Suprapubic skin (tissue), 4 donors: ENCODE results near the gene RFX2. TPM values are rescaled to one million over a fixed set of nuclear protein-coding genes. Genes with fewer than 3 reads are reported as not detected.

Experiments
- DNase-seq, 2 donors: peaks; one replicate each; pipeline ENCODE4 v3.0.0-alpha.2; 2019; ENCODE audit warnings: low spot score in 2 of 2
- H3K27ac ChIP-seq: fragments of 200-600 bp; sonication (generic); one replicate; pipeline ENCODE4 v1.5.1; 2019
- H3K27me3 ChIP-seq: fragments of 200-600 bp; sonication (generic); one replicate; pipeline ENCODE4 v1.5.1; 2019
- H3K36me3 ChIP-seq: fragments of 200-600 bp; sonication (generic); one replicate; pipeline ENCODE4 v1.5.1; 2019
- H3K4me1 ChIP-seq: fragments of 200-600 bp; sonication (generic); one replicate; pipeline ENCODE4 v1.5.1; 2019
- H3K4me3 ChIP-seq: fragments of 200-600 bp; sonication (generic); one replicate; pipeline ENCODE4 v1.5.1; 2019; ENCODE audit warnings: mild to moderate bottlenecking
- H3K9me3 ChIP-seq: fragments of 200-600 bp; sonication (generic); one replicate; pipeline ENCODE4 v1.5.1; 2019
- CTCF ChIP-seq, 2 donors: fragments of 200-600 bp in 1 of 2; fragments of 450-650 bp in 1 of 2; sonication (generic) in 1 of 2; IDR thresholded peaks; one replicate each; pipeline ENCODE4 v1.5.1; 2016 to 2019; ENCODE audit warnings: antibody characterized with exemption in 2 of 2, mild to moderate bottlenecking in 1 of 2, moderate library complexity in 1 of 2
- EP300 ChIP-seq: sonication (generic); formaldehyde crosslinking; IDR thresholded peaks from one replicate; pipeline ENCODE4 v1.6.1; 2017; ENCODE audit warnings: antibody characterized with exemption
- POLR2A ChIP-seq, 2 donors: fragments of 450-650 bp; IDR thresholded peaks; one replicate each; pipeline ENCODE4 v1.6.1; 2017; ENCODE audit warnings: antibody characterized with exemption in 2 of 2, mild to moderate bottlenecking in 2 of 2, moderate library complexity in 2 of 2
- POLR2AphosphoS5 ChIP-seq, 3 donors: sonication (generic); formaldehyde crosslinking; IDR thresholded peaks; one replicate each; pipeline ENCODE4 v1.6.1; 2017; ENCODE audit warnings: antibody characterized with exemption in 3 of 3
- WGBS: methylation state at CpG from one replicate; pipeline ENCODE4 v1.1.5; 2018; 5-methylcytosine and 5-hydroxymethylcytosine counted together
- total RNA-seq, 4 donors: library from RNA; depleted of rRNA; stranded (reverse); fragments of >200 nt; gene quantifications; one replicate each; pipeline ENCODE4 v1.1.0, GENCODE V29; 2016

The RFX2 gene
- total RNA-seq, 4 donors from 2014 or later = 28.8 to 62.0 (median 43.5) TPM

- Histone ChIP-seq H3K9me3 (no peaks in the 10 kb centered on the region), H3K36me3 (no peaks in the 10 kb centered on the region), H3K4me1 (peaks cover 66% of the 10 kb centered on the region), H3K27ac (peak overlapping the region; percentile 69), H3K27me3 (no peaks in the 10 kb centered on the region), H3K4me3 (no peak overlapping the region)
- DNase-seq = peak in 1 of 2 donors; percentile 61
- WGBS = 62% methylated on average over 11 of the region's 11 CpGs
- TF ChIP-seq POLR2AphosphoS5 (IDR thresholded peaks at IDR 0.05) (peak in 1 of 3 donors; percentile 62), EP300 (no peak)
Observed at GRCh38 chr19:6070720-6071485, 39.4 kb downstream of the RFX2 start.

GRCh38 chr19:6070207-6070681 is 40.1 kb downstream of the RFX2 start:
- no peaks in the 10 kb centered on the region for H3K9me3 ChIP-seq
- 94% methylated on average over 3 of the region's 3 CpGs for WGBS
- H3K4me1 ChIP-seq = peaks cover 66% of the 10 kb centered on the region
- H3K27ac ChIP-seq = peak overlapping the region; percentile 69
- TF ChIP-seq EP300 = no peak
- TF ChIP-seq POLR2AphosphoS5 (IDR thresholded peaks at IDR 0.05) = no peak
- no peak overlapping the region for H3K4me3 ChIP-seq
- H3K36me3 ChIP-seq = no peaks in the 10 kb centered on the region
- no peaks in the 10 kb centered on the region for H3K27me3 ChIP-seq
- DNase-seq = peak in 1 of 2 donors; percentile 46

GRCh38 chr19:6069268-6069791 is 41.0 kb downstream of the RFX2 start:
- H3K27ac ChIP-seq = no peak overlapping the region
- peaks cover 66% of the 10 kb centered on the region for H3K4me1 ChIP-seq
- no peaks in the 10 kb centered on the region for H3K27me3 ChIP-seq
- TF ChIP-seq POLR2AphosphoS5 (IDR thresholded peaks at IDR 0.05) (no peak), EP300 (no peak), CTCF (IDR thresholded peaks at IDR 0.05) (no peak), POLR2A (IDR thresholded peaks at IDR 0.05) (no peak)
- no peak overlapping the region for H3K4me3 ChIP-seq
- no peaks in the 10 kb centered on the region for H3K9me3 ChIP-seq
- peak in 1 of 2 donors; percentile 40 for DNase-seq
- H3K36me3 ChIP-seq = no peaks in the 10 kb centered on the region

- peak in 1 of 2 donors; percentile 65 for DNase-seq
Observed at GRCh38 chr19:6068711-6069110, 41.6 kb downstream of the RFX2 start.

GRCh38 chr19:6067975-6068374 is 42.3 kb downstream of the RFX2 start:
- Histone ChIP-seq H3K9me3 (no peaks in the 10 kb centered on the region), H3K27me3 (no peaks in the 10 kb centered on the region), H3K27ac (peak overlapping the region; percentile 85), H3K4me3 (no peak overlapping the region), H3K4me1 (peaks cover 70% of the 10 kb centered on the region), H3K36me3 (no peaks in the 10 kb centered on the region)
- 81% methylated on average over 2 of the region's 2 CpGs for WGBS
- DNase-seq = peak; percentile 49 to 61
- no peak for TF ChIP-seq EP300
- TF ChIP-seq CTCF (IDR thresholded peaks at IDR 0.05) = no peak
- no peak for TF ChIP-seq POLR2A (IDR thresholded peaks at IDR 0.05)
- no peak for TF ChIP-seq POLR2AphosphoS5 (IDR thresholded peaks at IDR 0.05)

More at GRCh38 chr19:6068711-6069110, 41.6 kb downstream of the RFX2 start:
- H3K36me3 ChIP-seq = no peaks in the 10 kb centered on the region
- no peak overlapping the region for H3K4me3 ChIP-seq
- H3K9me3 ChIP-seq = no peaks in the 10 kb centered on the region
- 31% methylated on average over 2 of the region's 2 CpGs for WGBS
- no peak for TF ChIP-seq POLR2A (IDR thresholded peaks at IDR 0.05)
- TF ChIP-seq CTCF (IDR thresholded peaks at IDR 0.05) = no peak
- TF ChIP-seq POLR2AphosphoS5 (IDR thresholded peaks at IDR 0.05) = no peak
- no peak for TF ChIP-seq EP300
- peaks cover 69% of the 10 kb centered on the region for H3K4me1 ChIP-seq
- H3K27ac ChIP-seq = peak overlapping the region; percentile 85
- no peaks in the 10 kb centered on the region for H3K27me3 ChIP-seq
